Fibroblast of lung (primary cell): ENCODE data around the gene APPBP2.

Source experiments
- EZH2 ChIP-seq: IDR thresholded peaks from 2 replicates; pipeline ENCODE4 v1.5.1; 2012; ENCODE audit warnings: low read length, control low read depth, mild to moderate bottlenecking; ENCODE audit errors: missing control alignments
- TF ChIP-seq, protein P1 (sequence below), 2 donors: IDR thresholded peaks in 1 of 2; conservative IDR thresholded peaks in 1 of 2; 1 replicate in 1 of 2; 2 replicates in 1 of 2; pipeline ENCODE4 v1.5.1; 2011 to 2012; ENCODE audit warnings: low read length in 2 of 2, control low read depth in 1 of 2, inconsistent platforms in 1 of 2, low read depth in 1 of 2, mild to moderate bottlenecking in 1 of 2

DNA sequence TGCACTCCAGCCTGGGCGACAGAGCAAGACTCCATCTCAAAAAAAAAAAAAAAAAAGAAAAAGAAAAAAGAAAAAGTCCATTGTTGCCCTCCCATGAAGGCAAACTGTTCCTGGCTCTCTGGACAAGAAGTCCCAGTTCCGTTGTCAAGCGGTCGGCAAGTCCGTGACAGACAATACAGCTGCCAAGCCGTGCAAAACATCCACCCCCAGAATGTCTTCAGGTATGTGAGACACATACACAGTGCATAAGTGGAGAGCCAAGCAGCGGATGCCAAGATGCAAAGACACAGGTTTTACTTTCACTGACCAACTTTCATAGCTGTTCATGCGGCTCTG is 33.6 kb upstream of the APPBP2 start:
- TF ChIP-seq, protein P1, sequence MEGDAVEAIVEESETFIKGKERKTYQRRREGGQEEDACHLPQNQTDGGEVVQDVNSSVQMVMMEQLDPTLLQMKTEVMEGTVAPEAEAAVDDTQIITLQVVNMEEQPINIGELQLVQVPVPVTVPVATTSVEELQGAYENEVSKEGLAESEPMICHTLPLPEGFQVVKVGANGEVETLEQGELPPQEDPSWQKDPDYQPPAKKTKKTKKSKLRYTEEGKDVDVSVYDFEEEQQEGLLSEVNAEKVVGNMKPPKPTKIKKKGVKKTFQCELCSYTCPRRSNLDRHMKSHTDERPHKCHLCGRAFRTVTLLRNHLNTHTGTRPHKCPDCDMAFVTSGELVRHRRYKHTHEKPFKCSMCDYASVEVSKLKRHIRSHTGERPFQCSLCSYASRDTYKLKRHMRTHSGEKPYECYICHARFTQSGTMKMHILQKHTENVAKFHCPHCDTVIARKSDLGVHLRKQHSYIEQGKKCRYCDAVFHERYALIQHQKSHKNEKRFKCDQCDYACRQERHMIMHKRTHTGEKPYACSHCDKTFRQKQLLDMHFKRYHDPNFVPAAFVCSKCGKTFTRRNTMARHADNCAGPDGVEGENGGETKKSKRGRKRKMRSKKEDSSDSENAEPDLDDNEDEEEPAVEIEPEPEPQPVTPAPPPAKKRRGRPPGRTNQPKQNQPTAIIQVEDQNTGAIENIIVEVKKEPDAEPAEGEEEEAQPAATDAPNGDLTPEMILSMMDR (conservative IDR thresholded peaks at IDR 0.05 in 1 of 2, IDR thresholded peaks at IDR 0.05 in 1 of 2; ENCODE audit: low read depth in 1 of 2, low read length in 2 of 2) = no peak
- no peak for TF ChIP-seq EZH2
